Esophagus muscularis mucosa (tissue), 4 donors: ENCODE data around the gene RUSC1. TPM values are rescaled to one million over a fixed set of nuclear protein-coding genes. Genes with fewer than 3 reads are reported as not detected.
"Not testable (repeated sequence)": the region's sequence is repeated elsewhere in the genome, so short reads cannot be mapped to it uniquely, and the experiment has no call there.

ENCODE experiments used
- DNase-seq: peaks from one replicate; pipeline ENCODE4 v3.0.0-alpha.2; 2017; ENCODE audit errors: extremely low spot score
- H3K27ac ChIP-seq, 4 donors: fragments of 200-600 bp; sonication (generic); replicated peaks in 1 of 4; 1 replicate in 3 of 4; 2 replicates in 1 of 4; pipeline ENCODE4 v1.5.1; 2016 to 2019; ENCODE audit warnings: mild to moderate bottlenecking in 1 of 4
- H3K27me3 ChIP-seq, 4 donors: fragments of 200-600 bp; sonication (generic); one replicate each; pipeline versions ENCODE4 v1.5.1 to v1.6.0; 2016 to 2019
- H3K36me3 ChIP-seq, 4 donors: fragments of 200-600 bp; sonication (generic); one replicate each; pipeline ENCODE4 v1.5.1; 2016 to 2019
- H3K4me1 ChIP-seq, 4 donors: fragments of 200-600 bp; sonication (generic); one replicate each; pipeline ENCODE4 v1.5.1; 2016 to 2019
- H3K4me3 ChIP-seq, 4 donors: fragments of 200-600 bp; sonication (generic); 1 replicate in 2 of 4; 2 replicates in 2 of 4; pipeline ENCODE4 v1.5.1; 2016 to 2019; ENCODE audit warnings: mild to moderate bottlenecking in 4 of 4, moderate library complexity in 1 of 4
- H3K9me3 ChIP-seq, 4 donors: fragments of 200-600 bp; sonication (generic); 1 replicate in 3 of 4; 2 replicates in 1 of 4; pipeline ENCODE4 v1.5.1; 2016 to 2019
- CTCF ChIP-seq, 3 experiments: fragments of 200-600 bp in 2 of 3; fragments of 450-650 bp in 1 of 3; sonication (generic) in 2 of 3; IDR thresholded peaks; one replicate each; pipeline ENCODE4 v1.5.1; 2017 to 2019; ENCODE audit warnings: antibody characterized with exemption in 3 of 3, mild to moderate bottlenecking in 2 of 3, moderate library complexity in 1 of 3
- EP300 ChIP-seq: sonication (generic); formaldehyde crosslinking; IDR thresholded peaks from one replicate; pipeline ENCODE4 v1.6.1; 2017; ENCODE audit warnings: antibody characterized with exemption
- POLR2A ChIP-seq: fragments of 450-650 bp; IDR thresholded peaks from one replicate; pipeline ENCODE4 v1.6.1; 2017; ENCODE audit warnings: antibody characterized with exemption, moderate library complexity, mild to moderate bottlenecking, low read depth
- POLR2AphosphoS5 ChIP-seq, 2 donors: sonication (generic); formaldehyde crosslinking; IDR thresholded peaks; one replicate each; pipeline ENCODE4 v1.6.1; 2017; ENCODE audit warnings: antibody characterized with exemption in 2 of 2
- WGBS: methylation state at CpG from one replicate; pipeline ENCODE4 v1.1.5; 2018; 5-methylcytosine and 5-hydroxymethylcytosine counted together
- intact Hi-C: fragments of 100-400 bp; cut with DNase I; formaldehyde crosslinking; loops from one replicate; pipeline ENCODE4 v1.15.1; 2023
- total RNA-seq, 4 donors: library from RNA; depleted of rRNA; stranded (reverse); fragments of >200 nt; gene quantifications; one replicate each; pipeline versions ENCODE4 v1.1.0 to v1.2.1, GENCODE V29; 2016

RUSC1 gene
- total RNA-seq, 4 donors from 2014 or later = 15.6 to 35.4 (median 27.2) TPM

GRCh38 chr1:155284476-155284875, 36.2 kb upstream of the RUSC1 start:
- intact Hi-C loops = no loop called here

GRCh38 chr1:155285063-155285462, 35.6 kb upstream of the RUSC1 start:
- no peak for TF ChIP-seq POLR2AphosphoS5 (IDR thresholded peaks at IDR 0.05)
- TF ChIP-seq POLR2A = no peak
- no peak for TF ChIP-seq CTCF (IDR thresholded peaks at IDR 0.05)
- TF ChIP-seq EP300 = no peak
- no peaks in the 10 kb centered on the region for H3K27me3 ChIP-seq
- intact Hi-C loops = no loop called here
- H3K4me3 ChIP-seq = no peak overlapping the region
- no peaks in the 10 kb centered on the region for H3K4me1 ChIP-seq
- no peak overlapping the region for H3K27ac ChIP-seq
- H3K9me3 ChIP-seq = no peaks in the 10 kb centered on the region
- 84% methylated on average over 3 of the region's 14 CpGs for WGBS
- H3K36me3 ChIP-seq = peaks cover 0 to 18% (median 0%) of the 10 kb centered on the region in 4 donors
- DNase-seq = no peak

More at GRCh38 chr1:155284476-155284875, 36.2 kb upstream of the RUSC1 start:
- Histone ChIP-seq H3K27ac (no peak overlapping the region), H3K4me3 (no peak overlapping the region), H3K36me3 (peaks cover 0 to 18% (median 0%) of the 10 kb centered on the region in 4 donors), H3K9me3 (no peaks in the 10 kb centered on the region), H3K27me3 (no peaks in the 10 kb centered on the region), H3K4me1 (no peaks in the 10 kb centered on the region)
- TF ChIP-seq POLR2A (no peak), CTCF (IDR thresholded peaks at IDR 0.05) (no peak), EP300 (no peak), POLR2AphosphoS5 (IDR thresholded peaks at IDR 0.05) (no peak)
- DNase-seq = no peak
- 96% methylated on average over 12 of the region's 12 CpGs for WGBS

GRCh38 chr1:155285631-155286044, 35.1 kb upstream of the RUSC1 start:
- no peak for DNase-seq
- no peak overlapping the region for H3K4me3 ChIP-seq
- H3K4me1 ChIP-seq = no peaks in the 10 kb centered on the region
- WGBS = 94% methylated on average over 15 of the region's 18 CpGs
- H3K27me3 ChIP-seq = no peaks in the 10 kb centered on the region
- H3K27ac ChIP-seq = no peak overlapping the region
- intact Hi-C loops = no loop called here
- H3K36me3 ChIP-seq = peaks cover 0 to 18% (median 0%) of the 10 kb centered on the region in 4 donors
- H3K9me3 ChIP-seq = no peaks in the 10 kb centered on the region
- TF ChIP-seq POLR2AphosphoS5 (IDR thresholded peaks at IDR 0.05) (no peak), EP300 (no peak), POLR2A (no peak), CTCF (IDR thresholded peaks at IDR 0.05) (no peak)

- no peak overlapping the region for H3K4me3 ChIP-seq
- intact Hi-C loops = no loop called here
- no peaks in the 10 kb centered on the region for H3K27me3 ChIP-seq
- no peak for DNase-seq
- TF ChIP-seq POLR2AphosphoS5 (IDR thresholded peaks at IDR 0.05) (no peak), EP300 (no peak), CTCF (IDR thresholded peaks at IDR 0.05) (no peak), POLR2A (no peak)
- WGBS = 100% methylated on average over 2 of the region's 2 CpGs
- H3K36me3 ChIP-seq = peaks cover 0 to 18% (median 0%) of the 10 kb centered on the region in 4 donors
- no peaks in the 10 kb centered on the region for H3K9me3 ChIP-seq
- no peak overlapping the region for H3K27ac ChIP-seq
- no peaks in the 10 kb centered on the region for H3K4me1 ChIP-seq
Measured at GRCh38 chr1:155286544-155286943, 34.1 kb upstream of the RUSC1 start.

- Histone ChIP-seq H3K4me3 (no peak overlapping the region), H3K36me3 (peaks cover 0 to 12% (median 0%) of the 10 kb centered on the region in 4 donors), H3K4me1 (no peaks in the 10 kb centered on the region), H3K27me3 (no peaks in the 10 kb centered on the region), H3K27ac (no peak overlapping the region), H3K9me3 (no peaks in the 10 kb centered on the region)
- 91% methylated on average over 16 of the region's 21 CpGs for WGBS
- no peak for TF ChIP-seq EP300
- no peak for TF ChIP-seq CTCF (IDR thresholded peaks at IDR 0.05)
- no peak for TF ChIP-seq POLR2A
- TF ChIP-seq POLR2AphosphoS5 (IDR thresholded peaks at IDR 0.05) = no peak
- intact Hi-C loops = no loop called here
- DNase-seq = no peak
Measured at GRCh38 chr1:155287987-155288543, 32.6 kb upstream of the RUSC1 start.

- H3K4me3 ChIP-seq, H3K9me3 ChIP-seq, DNase-seq, H3K27ac ChIP-seq, H3K36me3 ChIP-seq, intact Hi-C loops: not testable (repeated sequence)
- Histone ChIP-seq H3K27me3 (peaks cover 0 to 25% (median 12%) of the 10 kb centered on the region in 4 donors), H3K4me1 (peaks cover 8 to 13% (median 12%) of the 10 kb centered on the region in 4 donors)
- 94% methylated on average over 5 of the region's 10 CpGs for WGBS
Measured at GRCh38 chr1:155291006-155291405, 29.7 kb upstream of the RUSC1 start.
